Thoracic aorta (tissue), 2 donors: ENCODE data around the gene MLXIPL. TPM values are rescaled to one million over a fixed set of nuclear protein-coding genes. Genes with fewer than 3 reads are reported as not detected.
"Not testable (repeated sequence)": the region's sequence is repeated elsewhere in the genome, so short reads cannot be mapped to it uniquely, and the experiment has no call there.

Source experiments
- ATAC-seq: fragments of 150-250 bp; one replicate; pipeline ENCODE4 v1.8.0; 2017; ENCODE audit warnings: low read depth; ENCODE audit not compliant: insufficient number of reproducible peaks, low FRiP score
- DNase-seq: peaks from one replicate; pipeline ENCODE4 v3.0.0-alpha.2; 2020; ENCODE audit warnings: low spot score
- H3K27ac ChIP-seq, 2 donors: fragments of 200-600 bp; sonication (generic); 1 replicate in 1 of 2; 2 replicates in 1 of 2; pipeline ENCODE4 v1.5.1; 2016; ENCODE audit warnings: mild to moderate bottlenecking in 2 of 2, moderate library complexity in 2 of 2
- H3K27me3 ChIP-seq: fragments of 200-600 bp; sonication (generic); replicated peaks from 2 replicates; pipeline ENCODE4 v1.6.0; 2016; ENCODE audit warnings: mild to moderate bottlenecking; ENCODE audit not compliant: insufficient read depth
- H3K36me3 ChIP-seq: fragments of 200-600 bp; sonication (generic); one replicate; pipeline ENCODE4 v1.5.1; 2016
- H3K4me1 ChIP-seq, 2 donors: fragments of 200-600 bp; sonication (generic); 1 replicate in 1 of 2; 2 replicates in 1 of 2; pipeline versions ENCODE4 v1.5.1 to v1.6.0; 2016; ENCODE audit warnings: low read depth in 2 of 2, mild to moderate bottlenecking in 1 of 2; ENCODE audit not compliant: control insufficient read depth in 1 of 2
- H3K4me3 ChIP-seq: fragments of 200-600 bp; sonication (generic); 2 replicates; pipeline ENCODE4 v1.5.1; 2016; ENCODE audit warnings: mild to moderate bottlenecking
- H3K9me3 ChIP-seq: fragments of 200-600 bp; sonication (generic); 2 replicates; pipeline ENCODE4 v1.5.1; 2016
- total RNA-seq, 2 donors: library from RNA; depleted of rRNA; stranded (reverse); fragments of >200 nt; gene quantifications; one replicate each; pipeline versions ENCODE4 v1.1.0 to v1.2.3, GENCODE V29; 2016
- TF ChIP-seq, protein P1 (sequence below): fragments of 200-600 bp; sonication (generic); IDR thresholded peaks from one replicate; pipeline ENCODE4 v1.5.1; 2019; ENCODE audit warnings: antibody characterized with exemption

The MLXIPL gene
- total RNA-seq, 2 donors from 2014 or later: 6.4 to 36.4 TPM

GRCh38 chr7:73570977-73571376 is 53.3 kb downstream of the MLXIPL start:
- TF ChIP-seq, protein P1, sequence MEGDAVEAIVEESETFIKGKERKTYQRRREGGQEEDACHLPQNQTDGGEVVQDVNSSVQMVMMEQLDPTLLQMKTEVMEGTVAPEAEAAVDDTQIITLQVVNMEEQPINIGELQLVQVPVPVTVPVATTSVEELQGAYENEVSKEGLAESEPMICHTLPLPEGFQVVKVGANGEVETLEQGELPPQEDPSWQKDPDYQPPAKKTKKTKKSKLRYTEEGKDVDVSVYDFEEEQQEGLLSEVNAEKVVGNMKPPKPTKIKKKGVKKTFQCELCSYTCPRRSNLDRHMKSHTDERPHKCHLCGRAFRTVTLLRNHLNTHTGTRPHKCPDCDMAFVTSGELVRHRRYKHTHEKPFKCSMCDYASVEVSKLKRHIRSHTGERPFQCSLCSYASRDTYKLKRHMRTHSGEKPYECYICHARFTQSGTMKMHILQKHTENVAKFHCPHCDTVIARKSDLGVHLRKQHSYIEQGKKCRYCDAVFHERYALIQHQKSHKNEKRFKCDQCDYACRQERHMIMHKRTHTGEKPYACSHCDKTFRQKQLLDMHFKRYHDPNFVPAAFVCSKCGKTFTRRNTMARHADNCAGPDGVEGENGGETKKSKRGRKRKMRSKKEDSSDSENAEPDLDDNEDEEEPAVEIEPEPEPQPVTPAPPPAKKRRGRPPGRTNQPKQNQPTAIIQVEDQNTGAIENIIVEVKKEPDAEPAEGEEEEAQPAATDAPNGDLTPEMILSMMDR: no peak
- no peak overlapping the region for H3K4me3 ChIP-seq
- no peak for DNase-seq
- no peak for ATAC-seq
- H3K4me1 ChIP-seq: peaks cover 0 to under 1% of the 10 kb centered on the region in 2 donors
- H3K27me3 ChIP-seq: no peaks in the 10 kb centered on the region
- no peak overlapping the region for H3K27ac ChIP-seq
- peaks cover 54% of the 10 kb centered on the region for H3K36me3 ChIP-seq
- H3K9me3 ChIP-seq: no peaks in the 10 kb centered on the region

DNA sequence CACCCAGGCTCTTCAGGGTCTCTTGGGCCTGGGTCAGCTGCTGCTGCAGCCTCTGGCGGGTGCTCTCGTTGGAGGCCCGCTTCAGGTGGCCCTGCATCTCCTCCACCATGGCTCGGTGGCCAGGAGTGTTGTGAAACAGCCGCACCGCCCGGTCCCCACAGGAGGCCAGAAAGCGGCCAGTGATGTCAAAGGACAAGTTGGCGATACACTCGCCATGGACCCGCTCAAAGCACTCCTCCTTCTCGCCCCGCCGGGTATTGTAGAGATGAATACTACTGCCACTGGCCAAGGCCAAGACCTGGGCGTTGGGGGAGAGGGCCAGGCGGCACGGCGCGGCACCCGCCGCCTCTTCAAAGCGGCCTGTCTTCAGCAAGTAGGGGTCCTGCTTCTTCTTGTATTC is 53.8 kb downstream of the MLXIPL start:
- Histone ChIP-seq H3K36me3 (peaks cover 54% of the 10 kb centered on the region), H3K4me3 (no peak overlapping the region), H3K27me3 (no peaks in the 10 kb centered on the region), H3K27ac (no peak overlapping the region), H3K9me3 (no peaks in the 10 kb centered on the region), H3K4me1 (no peaks in the 10 kb centered on the region)
- DNase-seq: no peak
- no peak for ATAC-seq
- TF ChIP-seq, protein P1: no peak

- Histone ChIP-seq H3K4me3 (no peak overlapping the region), H3K27me3 (no peaks in the 10 kb centered on the region), H3K27ac (no peak overlapping the region), H3K9me3 (no peaks in the 10 kb centered on the region), H3K36me3 (peaks cover 45% of the 10 kb centered on the region), H3K4me1 (no peaks in the 10 kb centered on the region)
- TF ChIP-seq, protein P1: no peak
- no peak for DNase-seq
- no peak for ATAC-seq
These were observed 55.2 kb downstream of the MLXIPL start for GRCh38 chr7:73569042-73569608.

DNA sequence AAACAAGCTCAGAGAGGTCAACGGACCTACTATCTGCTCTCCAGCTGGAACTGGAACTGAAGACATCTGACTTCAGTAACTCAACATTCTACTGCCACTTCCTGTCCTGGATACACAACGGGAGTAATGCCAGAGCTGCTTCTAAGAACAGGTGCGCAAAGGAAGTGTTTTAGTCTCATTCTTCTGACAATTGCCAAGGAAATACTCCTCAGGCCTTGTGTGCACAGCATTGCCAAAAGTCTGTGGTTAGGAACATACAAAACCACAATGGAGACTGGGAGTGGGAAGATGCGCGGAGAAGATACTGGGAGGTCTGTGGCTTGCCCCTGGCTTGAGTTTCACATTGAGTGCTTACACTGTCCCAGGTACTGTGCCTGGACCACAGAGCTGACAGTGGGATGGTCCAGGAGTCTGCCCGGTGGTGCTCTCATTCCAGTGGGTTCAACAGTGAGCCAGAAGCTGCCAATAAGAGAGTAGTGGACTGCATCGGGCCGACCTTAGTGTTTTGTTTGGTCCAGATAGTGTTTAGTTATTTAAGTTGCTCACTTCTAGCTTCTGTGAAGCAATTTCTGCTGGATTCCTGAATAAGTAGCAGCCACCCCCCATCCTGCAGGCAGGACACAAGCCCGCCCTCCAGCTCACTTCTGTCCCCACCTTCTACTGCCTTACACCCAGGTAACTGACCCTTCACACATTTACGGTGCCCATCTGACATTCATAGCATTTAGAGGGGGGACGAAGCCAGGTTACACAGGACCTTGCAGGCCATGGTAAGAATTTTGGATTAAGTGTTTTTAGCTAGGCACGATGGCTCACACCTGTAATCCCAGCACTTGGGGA is 56.3 kb downstream of the MLXIPL start:
- DNase-seq: no peak
- no peak overlapping the region for H3K4me3 ChIP-seq
- no peaks in the 10 kb centered on the region for H3K9me3 ChIP-seq
- ATAC-seq: no peak
- H3K4me1 ChIP-seq: no peaks in the 10 kb centered on the region
- no peaks in the 10 kb centered on the region for H3K27me3 ChIP-seq
- no peak overlapping the region for H3K27ac ChIP-seq
- TF ChIP-seq, protein P1: no peak
- peaks cover 35% of the 10 kb centered on the region for H3K36me3 ChIP-seq

GRCh38 chr7:73567140-73567539 is 57.2 kb downstream of the MLXIPL start:
- Histone ChIP-seq H3K4me1 (no peaks in the 10 kb centered on the region), H3K27ac (no peak overlapping the region), H3K9me3 (no peaks in the 10 kb centered on the region), H3K27me3 (no peaks in the 10 kb centered on the region), H3K36me3 (peaks cover 26% of the 10 kb centered on the region), H3K4me3 (no peak overlapping the region)
- DNase-seq (no peak), ATAC-seq (no peak)
- TF ChIP-seq, protein P1: no peak

DNA sequence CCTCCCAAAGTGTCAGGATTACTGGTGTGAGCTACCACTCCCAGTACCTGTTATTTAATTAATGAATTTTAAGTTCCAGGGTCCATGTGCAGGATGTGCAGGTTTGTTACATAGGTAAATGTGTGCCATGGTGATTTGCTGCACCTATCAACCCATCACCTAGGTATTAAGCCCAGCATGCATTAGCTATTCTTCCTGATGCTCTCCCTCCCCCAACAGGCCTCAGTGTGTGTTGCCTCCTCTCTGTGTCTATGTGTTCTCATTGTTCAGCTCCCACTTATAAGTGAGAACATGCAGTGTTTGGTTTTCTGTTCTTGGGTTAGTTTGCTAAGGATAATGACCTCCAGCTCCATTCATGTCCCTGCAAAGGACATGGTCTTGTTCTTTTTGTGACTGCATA is 57.9 kb downstream of the MLXIPL start:
- peaks cover 21% of the 10 kb centered on the region for H3K36me3 ChIP-seq
- not testable (repeated sequence) for DNase-seq, ATAC-seq, H3K27me3 ChIP-seq, H3K27ac ChIP-seq, H3K4me1 ChIP-seq, H3K9me3 ChIP-seq
- peak overlapping the region; percentile 30 for H3K4me3 ChIP-seq
